GM23338 (cell line): ENCODE results near the gene IRF3.

Experiments used
- REST ChIP-seq: IDR thresholded peaks from one replicate; pipeline ENCODE4 v1.6.1; 2018; ENCODE audit warnings: antibody characterized with exemption; ENCODE audit not compliant: unreplicated experiment
- TF ChIP-seq, protein P1 (sequence below), 2 experiments: fragments of 200-600 bp in 1 of 2; sonication (generic) in 1 of 2; conservative IDR thresholded peaks; 2 replicates each; pipeline versions ENCODE4 v1.5.1 to v1.6.1; 2016 to 2017; ENCODE audit warnings: antibody characterized with exemption in 2 of 2, low read depth in 2 of 2, mild to moderate bottlenecking in 2 of 2, moderate library complexity in 1 of 2

DNA sequence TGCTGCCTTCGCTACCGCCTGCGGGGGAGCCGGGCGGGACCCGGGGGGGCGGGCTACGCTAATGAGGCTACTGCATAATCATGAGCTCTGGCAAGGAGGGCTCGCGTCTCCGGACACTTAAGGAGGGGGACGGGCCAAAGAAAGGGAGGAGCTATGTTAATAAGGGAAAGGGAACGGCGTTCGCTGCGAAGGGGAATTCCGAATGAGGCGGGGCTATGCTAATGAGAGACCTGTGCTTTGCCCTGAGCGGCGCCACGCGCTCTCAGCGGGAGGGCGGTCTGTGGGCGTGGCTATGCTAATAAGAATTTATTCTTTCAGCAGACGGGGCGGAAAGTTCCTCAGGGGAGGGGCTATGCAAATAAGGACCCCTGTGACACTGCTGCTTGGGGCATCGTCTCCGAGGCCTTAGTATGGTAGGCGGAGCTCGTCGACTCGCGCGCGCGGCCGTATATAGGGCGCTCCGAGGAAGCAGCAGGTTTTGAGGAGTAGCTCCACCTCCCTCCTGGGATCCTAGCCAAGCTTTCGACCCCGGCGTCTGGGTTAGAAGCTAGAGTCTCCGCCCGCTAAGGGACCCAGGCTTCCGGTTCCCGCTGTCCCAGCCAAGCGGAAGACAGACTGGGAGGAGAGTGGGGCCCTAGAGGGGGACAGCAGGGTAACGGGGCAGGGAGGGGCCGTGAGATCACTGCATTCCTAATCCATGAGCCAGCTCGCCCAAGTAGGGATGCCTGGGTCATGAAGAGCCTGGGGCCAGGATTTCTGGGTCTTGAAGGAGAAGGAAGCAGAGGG lies 25.4 kb downstream of the IRF3 start, which contains the start of gene RRAS:
- TF ChIP-seq, protein P1, sequence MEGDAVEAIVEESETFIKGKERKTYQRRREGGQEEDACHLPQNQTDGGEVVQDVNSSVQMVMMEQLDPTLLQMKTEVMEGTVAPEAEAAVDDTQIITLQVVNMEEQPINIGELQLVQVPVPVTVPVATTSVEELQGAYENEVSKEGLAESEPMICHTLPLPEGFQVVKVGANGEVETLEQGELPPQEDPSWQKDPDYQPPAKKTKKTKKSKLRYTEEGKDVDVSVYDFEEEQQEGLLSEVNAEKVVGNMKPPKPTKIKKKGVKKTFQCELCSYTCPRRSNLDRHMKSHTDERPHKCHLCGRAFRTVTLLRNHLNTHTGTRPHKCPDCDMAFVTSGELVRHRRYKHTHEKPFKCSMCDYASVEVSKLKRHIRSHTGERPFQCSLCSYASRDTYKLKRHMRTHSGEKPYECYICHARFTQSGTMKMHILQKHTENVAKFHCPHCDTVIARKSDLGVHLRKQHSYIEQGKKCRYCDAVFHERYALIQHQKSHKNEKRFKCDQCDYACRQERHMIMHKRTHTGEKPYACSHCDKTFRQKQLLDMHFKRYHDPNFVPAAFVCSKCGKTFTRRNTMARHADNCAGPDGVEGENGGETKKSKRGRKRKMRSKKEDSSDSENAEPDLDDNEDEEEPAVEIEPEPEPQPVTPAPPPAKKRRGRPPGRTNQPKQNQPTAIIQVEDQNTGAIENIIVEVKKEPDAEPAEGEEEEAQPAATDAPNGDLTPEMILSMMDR (conservative IDR thresholded peaks at IDR 0.05; ENCODE audit: low read depth in 2 of 2) = no peak
- TF ChIP-seq REST = no peak
